Keratinocyte (primary cell): ENCODE results near the gene KCNG1. TPM values are rescaled to one million over a fixed set of nuclear protein-coding genes. Genes with fewer than 3 reads are reported as not detected.

Source experiments
- DNase-seq: peaks from one replicate; pipeline ENCODE4 v3.0.0-alpha.2; 2011; ENCODE audit warnings: low read depth, missing footprints, low spot score
- FAIRE-seq: peaks from 2 replicates; lab custom pipeline; 2011; peaks lifted over from hg19 to GRCh38; lab: Jason Lieb, UNC
- H2AFZ ChIP-seq: 2 replicates; pipeline ENCODE4 v1.6.0; 2012; ENCODE audit warnings: low read length, control low read depth, inconsistent platforms; ENCODE audit not compliant: control insufficient read depth
- H3K27ac ChIP-seq: 2 replicates; pipeline ENCODE4 v1.5.1; 2011; ENCODE audit warnings: low read length; ENCODE audit not compliant: control insufficient read depth, insufficient read depth
- H3K27me3 ChIP-seq: 3 replicates; pipeline ENCODE4 v1.6.0; 2011; ENCODE audit warnings: low read length; ENCODE audit not compliant: control insufficient read depth, insufficient read depth; ENCODE audit errors: extremely low read depth
- H3K36me3 ChIP-seq, 2 experiments: 2 replicates in 1 of 2; 3 replicates in 1 of 2; pipeline ENCODE4 v1.5.1; 2011; ENCODE audit warnings: low read length in 2 of 2, mild to moderate bottlenecking in 1 of 2; ENCODE audit not compliant: control insufficient read depth in 2 of 2, insufficient read depth in 2 of 2; ENCODE audit errors: extremely low read depth in 1 of 2
- H3K4me1 ChIP-seq: 3 replicates; pipeline ENCODE4 v1.5.1; 2011; ENCODE audit warnings: low read length; ENCODE audit not compliant: control insufficient read depth, insufficient read depth; ENCODE audit errors: extremely low read depth
- H3K4me2 ChIP-seq: 3 replicates; pipeline ENCODE4 v1.6.0; 2011; ENCODE audit warnings: low read depth, low read length; ENCODE audit not compliant: control insufficient read depth, insufficient read depth; ENCODE audit errors: extremely low read depth
- H3K4me3 ChIP-seq, 3 experiments: fragments of 200-600 bp in 1 of 3; sonication (generic) in 1 of 3; 2 replicates in 2 of 3; 3 replicates in 1 of 3; pipeline ENCODE4 v1.5.1; 2011 to 2016; ENCODE audit warnings: low read length in 3 of 3, mild to moderate bottlenecking in 3 of 3, control low read depth in 2 of 3, inconsistent platforms in 1 of 3, low read depth in 1 of 3, mixed read lengths in 1 of 3, mixed run types in 1 of 3, moderate library complexity in 1 of 3; ENCODE audit not compliant: control insufficient read depth in 2 of 3, insufficient read depth in 2 of 3; ENCODE audit errors: extremely low read depth in 1 of 3
- H3K79me2 ChIP-seq: 2 replicates; pipeline ENCODE4 v1.6.0; 2012; ENCODE audit warnings: low read length; ENCODE audit not compliant: control insufficient read depth, insufficient read depth
- H3K9ac ChIP-seq: 3 replicates; pipeline ENCODE4 v1.6.0; 2011; ENCODE audit warnings: low read length; ENCODE audit not compliant: control insufficient read depth, insufficient read depth; ENCODE audit errors: extremely low read depth
- H3K9me1 ChIP-seq: 3 replicates; pipeline ENCODE4 v1.6.0; 2011; ENCODE audit warnings: low read length; ENCODE audit not compliant: control insufficient read depth, insufficient read depth; ENCODE audit errors: extremely low read depth
- H3K9me3 ChIP-seq: 2 replicates; pipeline ENCODE4 v1.5.1; 2012; ENCODE audit warnings: low read depth, low read length; ENCODE audit not compliant: control insufficient read depth
- H4K20me1 ChIP-seq: 3 replicates; pipeline ENCODE4 v1.6.0; 2011; ENCODE audit warnings: low read length; ENCODE audit not compliant: control insufficient read depth, insufficient read depth; ENCODE audit errors: extremely low read depth
- CTCF ChIP-seq, 3 experiments: IDR thresholded peaks in 1 of 3; conservative IDR thresholded peaks in 1 of 3; optimal IDR thresholded peaks in 1 of 3; 2 replicates in 2 of 3; 3 replicates in 1 of 3; pipeline versions ENCODE3 to v1.5.1; 2011; ENCODE audit warnings: low read length in 3 of 3, mild to moderate bottlenecking in 3 of 3, moderate library complexity in 2 of 3, control low read depth in 1 of 3, inconsistent platforms in 1 of 3; ENCODE audit not compliant: insufficient read depth in 2 of 3; ENCODE audit errors: extremely low read depth in 1 of 3
- EZH2 ChIP-seq: IDR thresholded peaks from one replicate; pipeline ENCODE4 v1.6.1; 2012; ENCODE audit warnings: inconsistent platforms, mild to moderate bottlenecking, low read length, moderate library complexity
- dilution Hi-C: fragments of 300-500 bp; cut with MboI; formaldehyde crosslinking; loops from one replicate; pipeline ENCODE4 v1.7.0; 2020; ENCODE audit warnings: low sequenced_read_pairs; ENCODE audit not compliant: extremely low pct_ligation_motif_present
- polyA plus RNA-seq, 5 experiments: library from polyadenylated mRNA; depleted of rRNA in 3 of 5; stranded (reverse) in 3 of 5; stranded (forward) in 1 of 5; unstranded in 1 of 5; fragments of >200 nt; gene quantifications; 1 replicate in 1 of 5; 2 replicates in 3 of 5; 3 replicates in 1 of 5; pipeline versions ENCODE4 v1.2.1 to v1.2.3, GENCODE V29; 2011 to 2012; ENCODE audit warnings: missing spikeins in 2 of 5, low read depth in 1 of 5, low replicate concordance in 1 of 5

The KCNG1 gene
- polyA plus RNA-seq, 1 donor (not counting 4 experiments of a cell fraction or from before 2014, with no cell fraction given): 2.5 TPM

GRCh38 chr20:51064137-51064536, 41.2 kb upstream of the KCNG1 start:
- H3K36me3 ChIP-seq: no peaks in the 10 kb centered on the region
- H3K79me2 ChIP-seq: no peaks in the 10 kb centered on the region
- H3K9me1 ChIP-seq: no peaks in the 10 kb centered on the region
- no peak overlapping the region for H3K27ac ChIP-seq
- DNase-seq (no peak), FAIRE-seq (no peak)
- dilution Hi-C loops: no loop called here
- H3K4me1 ChIP-seq: no peaks in the 10 kb centered on the region
- no peaks in the 10 kb centered on the region for H3K9me3 ChIP-seq
- no peak overlapping the region for H3K4me2 ChIP-seq
- H3K27me3 ChIP-seq: peaks cover 4% of the 10 kb centered on the region
- H2AFZ ChIP-seq: no peak overlapping the region
- no peak for TF ChIP-seq CTCF (optimal IDR thresholded peaks at IDR 0.05 in 1 of 3, IDR thresholded peaks at IDR 0.05 in 1 of 3, conservative IDR thresholded peaks at IDR 0.05 in 1 of 3; ENCODE audit: extremely low read depth in 1 of 3, insufficient read depth in 2 of 3, low read length in 3 of 3)
- no peak for TF ChIP-seq EZH2
- no peak overlapping the region for H3K4me3 ChIP-seq
- H3K9ac ChIP-seq: no peak overlapping the region
- H4K20me1 ChIP-seq: no peaks in the 10 kb centered on the region

- no peaks in the 10 kb centered on the region for H3K79me2 ChIP-seq
- FAIRE-seq (no peak), DNase-seq (no peak)
- H3K9ac ChIP-seq: no peak overlapping the region
- no peaks in the 10 kb centered on the region for H3K9me3 ChIP-seq
- H3K36me3 ChIP-seq: no peaks in the 10 kb centered on the region
- peaks cover 13% of the 10 kb centered on the region for H3K27me3 ChIP-seq
- no peak for TF ChIP-seq CTCF (optimal IDR thresholded peaks at IDR 0.05 in 1 of 3, IDR thresholded peaks at IDR 0.05 in 1 of 3, conservative IDR thresholded peaks at IDR 0.05 in 1 of 3; ENCODE audit: extremely low read depth in 1 of 3, insufficient read depth in 2 of 3, low read length in 3 of 3)
- TF ChIP-seq EZH2: no peak
- H3K4me1 ChIP-seq: no peaks in the 10 kb centered on the region
- no peak overlapping the region for H3K4me3 ChIP-seq
- no peak overlapping the region for H3K4me2 ChIP-seq
- no peaks in the 10 kb centered on the region for H3K9me1 ChIP-seq
- no peak overlapping the region for H2AFZ ChIP-seq
- H3K27ac ChIP-seq: no peak overlapping the region
- no peaks in the 10 kb centered on the region for H4K20me1 ChIP-seq
- dilution Hi-C loops: no loop called here
Observed at GRCh38 chr20:51062065-51062464, 39.2 kb upstream of the KCNG1 start.
